ENCODE results near the gene NCOA7.

Gene NCOA7

GRCh38 chr6:125790358-125791150 lies at the start of gene NCOA7:
NCOA7 (plus strand) TSS chr6:125790960; CDS start chr6:125815355, 24,395 bp downstream.
- DNase-seq = peak; percentile 76

GRCh38 chr6:125741336-125741735 lies 49.4 kb upstream of the NCOA7 start:
- no peak for DNase-seq

- no peak for DNase-seq
Measured at GRCh38 chr6:125742024-125742423, 48.7 kb upstream of the NCOA7 start.

GRCh38 chr6:125742464-125743120 lies 48.2 kb upstream of the NCOA7 start:
- DNase-seq = no peak

GRCh38 chr6:125743604-125744003 lies 47.2 kb upstream of the NCOA7 start:
- DNase-seq = no peak

GRCh38 chr6:125745281-125746018 lies 45.3 kb upstream of the NCOA7 start:
- no peak for DNase-seq

- no peak for DNase-seq
Measured at GRCh38 chr6:125746019-125746414, 44.7 kb upstream of the NCOA7 start.

GRCh38 chr6:125746731-125747588 lies 43.8 kb upstream of the NCOA7 start:
- peak; percentile 46 for DNase-seq

GRCh38 chr6:125747589-125748405 lies 43.0 kb upstream of the NCOA7 start:
- peak; percentile 5 for DNase-seq

- no peak for DNase-seq
Measured at GRCh38 chr6:125748406-125749172, 42.2 kb upstream of the NCOA7 start.

GRCh38 chr6:125749173-125749864 lies 41.4 kb upstream of the NCOA7 start, which contains the start of gene HEY2:
HEY2 (plus strand) TSS chr6:125749632; CDS start chr6:125749777, 145 bp downstream.
- DNase-seq = peak; percentile 71

GRCh38 chr6:125749865-125750691 lies 40.7 kb upstream of the NCOA7 start:
- DNase-seq = no peak

GRCh38 chr6:125750692-125751333 lies 39.9 kb upstream of the NCOA7 start:
- no peak for DNase-seq

GRCh38 chr6:125751334-125751916 lies 39.3 kb upstream of the NCOA7 start:
- no peak for DNase-seq

GRCh38 chr6:125752773-125753172 lies 38.0 kb upstream of the NCOA7 start:
- no peak for DNase-seq

- no peak for DNase-seq
Measured at GRCh38 chr6:125753218-125753936, 37.4 kb upstream of the NCOA7 start.

- no peak for DNase-seq
Measured at GRCh38 chr6:125753937-125754259, 36.9 kb upstream of the NCOA7 start.

- no peak for DNase-seq
Measured at GRCh38 chr6:125754566-125754965, 36.2 kb upstream of the NCOA7 start.
